ENCODE data around the gene SCUBE1.

SCUBE1 gene

DNA sequence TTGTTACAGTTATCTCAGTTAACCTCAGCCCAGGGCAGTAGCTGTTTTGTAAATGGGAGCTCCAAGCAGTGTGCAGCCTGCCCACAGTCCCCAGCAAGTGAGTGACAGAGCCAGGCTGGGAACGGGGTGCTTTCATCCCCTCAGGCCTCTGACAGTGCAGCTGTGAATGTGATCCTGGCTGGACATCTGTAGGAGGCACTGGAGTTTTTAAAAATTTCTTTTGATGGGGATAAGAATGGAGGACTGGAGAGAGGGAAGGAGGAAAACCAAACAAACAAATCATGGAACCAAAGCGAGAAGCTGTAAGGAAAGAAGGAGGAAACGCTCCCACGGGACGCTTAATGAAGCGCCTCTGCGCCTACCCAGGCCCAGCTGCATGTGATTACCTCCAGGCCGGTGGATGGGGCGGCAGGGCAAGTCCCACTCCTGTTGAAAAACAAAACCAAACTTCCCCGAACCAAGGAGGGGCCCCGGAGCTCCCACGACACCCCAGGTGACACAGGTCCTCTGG, 40.6 kb downstream of the SCUBE1 start:
- no peaks in the 10 kb centered on the region for H3K36me3 ChIP-seq (ENCODE audit: insufficient read depth, low read length)
- H3K79me2 ChIP-seq (ENCODE audit: control insufficient read depth, insufficient read depth, low read length, unreplicated experiment): no peaks in the 10 kb centered on the region
- no peak overlapping the region for H3K4me3 ChIP-seq (ENCODE audit: low read depth, low read length)
- H3K4me1 ChIP-seq (ENCODE audit: control insufficient read depth, insufficient read depth, low read length, unreplicated experiment): no peaks in the 10 kb centered on the region
- no peak overlapping the region for H2AFZ ChIP-seq (ENCODE audit: low read length, unreplicated experiment)
- peaks cover 8% of the 10 kb centered on the region for H3K27me3 ChIP-seq (ENCODE audit: insufficient read depth, low read length)
- no peak overlapping the region for H3K27ac ChIP-seq (ENCODE audit: low read depth, low read length)

DNA sequence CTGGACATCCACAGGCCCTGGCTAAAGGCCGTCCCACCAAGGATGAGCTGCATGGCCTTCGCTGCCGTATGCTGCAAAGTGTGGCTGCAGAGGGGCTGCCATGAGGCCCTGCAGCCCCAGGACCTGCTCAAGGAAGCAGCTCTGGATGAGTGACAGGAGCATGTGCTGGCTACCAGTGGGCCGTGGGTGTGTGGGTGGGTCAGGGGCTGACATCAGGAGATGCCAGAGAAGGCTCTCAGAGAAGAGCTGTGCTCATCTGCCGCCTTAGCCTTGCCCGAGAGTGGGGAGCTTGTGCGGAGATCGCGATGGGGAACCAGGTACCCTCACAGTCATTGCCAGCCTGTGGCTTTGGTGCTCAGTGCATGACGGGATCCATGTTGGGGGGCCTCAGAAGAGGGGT, 41.3 kb downstream of the SCUBE1 start:
- no peak overlapping the region for H3K4me3 ChIP-seq (ENCODE audit: low read depth, low read length)
- peaks cover 8% of the 10 kb centered on the region for H3K27me3 ChIP-seq (ENCODE audit: insufficient read depth, low read length)
- H3K4me1 ChIP-seq (ENCODE audit: control insufficient read depth, insufficient read depth, low read length, unreplicated experiment): no peaks in the 10 kb centered on the region
- no peaks in the 10 kb centered on the region for H3K79me2 ChIP-seq (ENCODE audit: control insufficient read depth, insufficient read depth, low read length, unreplicated experiment)
- H2AFZ ChIP-seq (ENCODE audit: low read length, unreplicated experiment): no peak overlapping the region
- H3K36me3 ChIP-seq (ENCODE audit: insufficient read depth, low read length): no peaks in the 10 kb centered on the region
- H3K27ac ChIP-seq (ENCODE audit: low read depth, low read length): no peak overlapping the region

DNA sequence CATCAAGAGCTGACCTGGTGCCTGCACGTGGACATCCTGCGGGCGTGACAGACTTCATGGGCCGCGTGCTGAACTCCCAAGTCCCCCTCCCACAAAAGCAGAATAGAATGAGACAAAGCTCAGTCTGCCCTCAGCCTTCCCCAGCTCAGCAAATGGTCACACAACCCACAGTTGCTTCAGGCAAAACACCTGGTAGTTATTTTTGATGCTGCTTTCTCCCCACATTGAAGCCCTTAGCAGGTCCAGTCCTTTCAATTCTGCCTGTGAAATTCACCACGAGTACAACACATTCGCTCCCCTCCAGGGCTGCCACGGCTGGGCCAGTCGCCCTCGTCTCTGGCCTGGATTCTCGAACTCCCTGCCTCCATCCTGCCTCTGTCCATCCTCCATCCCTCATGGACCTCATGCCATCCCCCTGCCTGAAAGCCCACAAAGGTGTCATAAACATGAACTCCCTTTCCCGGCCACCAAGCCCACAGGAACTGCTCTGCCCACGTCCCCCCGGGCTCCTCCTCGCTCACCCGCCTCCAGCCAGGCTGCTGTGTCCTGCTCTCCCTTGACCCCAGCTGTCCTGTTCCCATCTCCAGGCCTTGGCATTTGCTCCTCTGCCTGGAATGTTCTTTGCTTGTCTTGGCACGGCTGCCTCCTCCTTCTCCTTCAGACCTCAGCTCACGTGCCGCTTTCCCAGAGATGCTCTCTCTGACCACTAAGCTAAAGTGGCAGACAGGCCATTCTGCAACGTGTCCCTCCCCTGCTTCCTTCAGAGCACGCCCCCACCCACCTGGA, 42.1 kb downstream of the SCUBE1 start:
- no peaks in the 10 kb centered on the region for H3K4me1 ChIP-seq (ENCODE audit: control insufficient read depth, insufficient read depth, low read length, unreplicated experiment)
- H3K4me3 ChIP-seq (ENCODE audit: low read depth, low read length): no peak overlapping the region
- H3K27ac ChIP-seq (ENCODE audit: low read depth, low read length): no peak overlapping the region
- no peaks in the 10 kb centered on the region for H3K79me2 ChIP-seq (ENCODE audit: control insufficient read depth, insufficient read depth, low read length, unreplicated experiment)
- no peak overlapping the region for H2AFZ ChIP-seq (ENCODE audit: low read length, unreplicated experiment)
- no peaks in the 10 kb centered on the region for H3K36me3 ChIP-seq (ENCODE audit: insufficient read depth, low read length)
- H3K27me3 ChIP-seq (ENCODE audit: insufficient read depth, low read length): peaks cover 8% of the 10 kb centered on the region

DNA sequence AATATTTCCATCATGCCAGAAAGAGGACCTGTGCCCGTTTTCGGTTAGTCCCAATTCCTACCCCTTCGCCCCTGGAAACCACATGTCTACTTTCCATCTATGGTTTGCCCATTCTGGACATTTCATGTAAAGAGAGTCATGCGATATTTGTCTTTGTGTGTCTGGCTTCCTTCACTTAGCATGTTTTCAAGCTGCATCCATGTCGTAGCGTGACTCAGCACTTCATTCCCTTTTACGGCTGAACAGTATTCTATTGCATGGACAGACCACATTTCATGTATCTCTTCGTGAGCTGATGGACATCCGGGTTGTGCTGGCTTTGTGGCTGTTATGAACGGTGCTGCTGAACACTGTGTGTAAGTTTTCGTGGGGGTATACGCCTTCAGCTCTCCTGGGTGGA, 43.4 kb downstream of the SCUBE1 start:
- no peak overlapping the region for H3K4me3 ChIP-seq (ENCODE audit: low read depth, low read length)
- H3K36me3 ChIP-seq (ENCODE audit: insufficient read depth, low read length): no peaks in the 10 kb centered on the region
- H2AFZ ChIP-seq (ENCODE audit: low read length, unreplicated experiment): no peak overlapping the region
- no peak overlapping the region for H3K27ac ChIP-seq (ENCODE audit: low read depth, low read length)
- H3K79me2 ChIP-seq (ENCODE audit: control insufficient read depth, insufficient read depth, low read length, unreplicated experiment): no peaks in the 10 kb centered on the region
- peaks cover 8% of the 10 kb centered on the region for H3K27me3 ChIP-seq (ENCODE audit: insufficient read depth, low read length)
- no peaks in the 10 kb centered on the region for H3K4me1 ChIP-seq (ENCODE audit: control insufficient read depth, insufficient read depth, low read length, unreplicated experiment)

- no peak overlapping the region for H3K4me3 ChIP-seq (ENCODE audit: low read depth, low read length)
- no peaks in the 10 kb centered on the region for H3K79me2 ChIP-seq (ENCODE audit: control insufficient read depth, insufficient read depth, low read length, unreplicated experiment)
Observed at GRCh38 chr22:43298062-43298801, 44.9 kb downstream of the SCUBE1 start.

DNA sequence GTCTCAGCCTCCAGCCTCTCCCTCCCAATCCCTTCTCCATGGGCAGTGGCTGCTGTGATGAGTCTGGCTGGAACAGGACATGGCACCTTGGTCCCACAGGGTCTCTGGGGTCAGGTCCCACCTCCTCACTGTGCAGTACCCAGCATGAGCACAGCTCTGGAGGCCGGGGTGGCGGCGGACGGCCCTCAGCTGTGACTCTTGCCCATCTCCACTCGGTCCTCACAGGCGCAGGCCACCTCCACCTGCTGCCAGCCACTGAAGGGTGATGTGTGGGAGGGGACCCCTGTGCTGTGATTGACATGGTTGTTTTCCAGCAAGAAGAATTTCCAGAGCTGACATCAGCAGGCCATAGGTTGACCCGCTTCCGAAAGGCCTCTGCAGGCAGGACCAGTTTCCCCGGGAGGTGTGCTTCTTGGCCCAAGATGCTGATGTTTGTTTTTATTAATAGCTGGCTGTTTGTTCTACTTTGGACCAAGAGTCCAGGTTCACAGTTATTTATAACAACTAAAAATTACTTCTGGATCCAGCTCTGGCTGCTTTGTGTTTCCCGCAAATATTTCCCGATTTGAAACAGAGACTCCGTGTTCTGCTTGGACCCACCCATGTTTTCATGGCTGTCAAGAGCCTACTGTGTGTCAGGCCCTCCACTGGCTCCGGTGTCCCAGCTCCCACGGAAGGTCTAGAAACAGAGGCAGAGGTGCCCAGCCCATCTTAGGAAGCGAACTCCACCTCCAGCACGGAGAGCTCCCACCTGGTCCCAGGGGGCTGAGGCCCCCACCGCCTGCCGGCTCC, 45.7 kb downstream of the SCUBE1 start:
- no peaks in the 10 kb centered on the region for H3K36me3 ChIP-seq (ENCODE audit: insufficient read depth, low read length)
- H3K79me2 ChIP-seq (ENCODE audit: control insufficient read depth, insufficient read depth, low read length, unreplicated experiment): no peaks in the 10 kb centered on the region
- H2AFZ ChIP-seq (ENCODE audit: low read length, unreplicated experiment): no peak overlapping the region
- peaks cover 6% of the 10 kb centered on the region for H3K4me1 ChIP-seq (ENCODE audit: control insufficient read depth, insufficient read depth, low read length, unreplicated experiment)
- H3K27ac ChIP-seq (ENCODE audit: low read depth, low read length): no peak overlapping the region
- H3K4me3 ChIP-seq (ENCODE audit: low read depth, low read length): no peak overlapping the region
- peaks cover 8% of the 10 kb centered on the region for H3K27me3 ChIP-seq (ENCODE audit: insufficient read depth, low read length)

More at GRCh38 chr22:43298062-43298801, 44.9 kb downstream of the SCUBE1 start:
- Histone ChIP-seq H2AFZ (ENCODE audit: low read length, unreplicated experiment) (no peak overlapping the region), H3K36me3 (ENCODE audit: insufficient read depth, low read length) (no peaks in the 10 kb centered on the region), H3K4me1 (ENCODE audit: control insufficient read depth, insufficient read depth, low read length, unreplicated experiment) (peaks cover 6% of the 10 kb centered on the region), H3K27me3 (ENCODE audit: insufficient read depth, low read length) (peaks cover 8% of the 10 kb centered on the region), H3K27ac (ENCODE audit: low read depth, low read length) (no peak overlapping the region)

DNA sequence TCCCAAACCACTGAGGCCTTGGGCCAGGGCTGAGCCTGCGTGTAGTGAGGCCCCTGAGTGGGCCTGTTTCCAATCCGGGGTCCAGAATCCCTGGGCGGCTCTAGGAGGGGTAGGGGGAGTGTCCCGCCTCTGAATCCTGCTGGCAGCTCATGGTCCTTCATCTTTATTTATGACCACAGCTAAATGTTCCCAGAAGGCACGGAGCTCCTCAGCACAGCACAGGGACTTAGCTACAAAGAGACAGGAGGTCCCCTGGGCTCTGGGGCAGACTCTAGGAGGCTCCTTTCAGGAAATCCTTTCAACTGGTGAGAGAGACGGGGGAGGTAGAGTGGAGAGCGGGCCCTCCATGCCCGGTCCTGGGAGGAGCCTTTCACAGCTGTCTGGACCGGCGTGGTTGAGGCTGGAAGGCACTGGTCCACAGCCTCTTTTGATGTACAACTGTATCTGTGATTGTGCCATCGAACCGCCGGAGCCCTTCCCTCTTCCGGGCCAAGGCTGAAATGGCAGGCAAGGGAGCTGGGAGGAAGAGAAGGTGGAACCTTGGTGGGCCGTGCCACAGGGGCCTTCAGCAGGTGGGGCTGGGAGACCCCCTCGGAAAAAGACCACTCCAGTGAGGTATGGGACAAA, 46.8 kb downstream of the SCUBE1 start:
- no peaks in the 10 kb centered on the region for H3K36me3 ChIP-seq (ENCODE audit: insufficient read depth, low read length)
- peaks cover 6% of the 10 kb centered on the region for H3K4me1 ChIP-seq (ENCODE audit: control insufficient read depth, insufficient read depth, low read length, unreplicated experiment)
- H3K27ac ChIP-seq (ENCODE audit: low read depth, low read length): no peak overlapping the region
- no peak overlapping the region for H3K4me3 ChIP-seq (ENCODE audit: low read depth, low read length)
- no peak overlapping the region for H2AFZ ChIP-seq (ENCODE audit: low read length, unreplicated experiment)
- H3K27me3 ChIP-seq (ENCODE audit: insufficient read depth, low read length): peaks cover 8% of the 10 kb centered on the region
- H3K79me2 ChIP-seq (ENCODE audit: control insufficient read depth, insufficient read depth, low read length, unreplicated experiment): no peaks in the 10 kb centered on the region

GRCh38 chr22:43295660-43296059, 47.5 kb downstream of the SCUBE1 start:
- no peak overlapping the region for H3K27ac ChIP-seq (ENCODE audit: low read depth, low read length)
- no peak overlapping the region for H2AFZ ChIP-seq (ENCODE audit: low read length, unreplicated experiment)
- H3K79me2 ChIP-seq (ENCODE audit: control insufficient read depth, insufficient read depth, low read length, unreplicated experiment): no peaks in the 10 kb centered on the region
- no peaks in the 10 kb centered on the region for H3K36me3 ChIP-seq (ENCODE audit: insufficient read depth, low read length)
- H3K27me3 ChIP-seq (ENCODE audit: insufficient read depth, low read length): peaks cover 8% of the 10 kb centered on the region
- H3K4me1 ChIP-seq (ENCODE audit: control insufficient read depth, insufficient read depth, low read length, unreplicated experiment): peaks cover 6% of the 10 kb centered on the region
- no peak overlapping the region for H3K4me3 ChIP-seq (ENCODE audit: low read depth, low read length)

DNA sequence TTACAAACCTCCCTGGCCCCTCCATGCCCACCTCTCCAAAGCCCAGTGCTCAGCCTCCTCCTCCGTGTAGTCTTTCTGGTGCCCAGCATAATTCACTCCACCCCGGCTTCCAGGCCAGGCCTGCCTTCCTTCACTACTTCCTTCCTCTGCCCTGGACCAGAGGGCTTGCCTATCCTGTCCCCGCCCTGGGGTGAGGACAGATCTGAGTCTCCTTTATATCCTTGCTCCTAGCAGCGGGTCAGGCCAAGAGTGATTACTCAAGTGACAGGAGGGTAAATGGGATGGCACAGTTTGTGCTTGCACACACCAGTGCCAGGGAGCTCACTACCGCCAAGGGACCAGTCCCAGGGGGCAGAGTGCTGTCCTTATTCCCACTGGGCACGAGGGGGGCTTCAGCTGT, 48.0 kb downstream of the SCUBE1 start:
- no peaks in the 10 kb centered on the region for H3K36me3 ChIP-seq (ENCODE audit: insufficient read depth, low read length)
- peaks cover 6% of the 10 kb centered on the region for H3K4me1 ChIP-seq (ENCODE audit: control insufficient read depth, insufficient read depth, low read length, unreplicated experiment)
- H3K79me2 ChIP-seq (ENCODE audit: control insufficient read depth, insufficient read depth, low read length, unreplicated experiment): no peaks in the 10 kb centered on the region
- no peak overlapping the region for H3K27ac ChIP-seq (ENCODE audit: low read depth, low read length)
- no peak overlapping the region for H2AFZ ChIP-seq (ENCODE audit: low read length, unreplicated experiment)
- peaks cover 8% of the 10 kb centered on the region for H3K27me3 ChIP-seq (ENCODE audit: insufficient read depth, low read length)
- no peak overlapping the region for H3K4me3 ChIP-seq (ENCODE audit: low read depth, low read length)

Data from ACC112 (cell line).